ENCODE measurements around the gene RHOV.

RHOV gene

GRCh38 chr15:40843885-40844695, 29.9 kb downstream of the RHOV start, which contains the start of gene SPINT1:
Gene SPINT1 (plus strand): TSS chr15:40844048. CDS start chr15:40844555, 507 bp downstream.
- DNase-seq = no peak

- no peak for DNase-seq
Observed at GRCh38 chr15:40843261-40843884, 30.7 kb downstream of the RHOV start.

- DNase-seq = no peak
Observed at GRCh38 chr15:40841741-40842140, 32.3 kb downstream of the RHOV start.

GRCh38 chr15:40838756-40839155, 35.3 kb downstream of the RHOV start:
- DNase-seq = no peak

GRCh38 chr15:40836020-40836419, 38.0 kb downstream of the RHOV start:
- no peak for DNase-seq

GRCh38 chr15:40832903-40833302, 41.1 kb downstream of the RHOV start:
- no peak for DNase-seq

- DNase-seq = no peak
Observed at GRCh38 chr15:40831861-40832260, 42.2 kb downstream of the RHOV start.

- DNase-seq = no peak
Observed at GRCh38 chr15:40830884-40831283, 43.1 kb downstream of the RHOV start.

- no peak for DNase-seq
Observed at GRCh38 chr15:40829115-40829514, 44.9 kb downstream of the RHOV start.

- DNase-seq = no peak
Observed at GRCh38 chr15:40828447-40829036, 45.5 kb downstream of the RHOV start, which contains the start of gene PPP1R14D. Gene PPP1R14D (minus strand): TSS chr15:40828708. CDS start chr15:40828641, 67 bp downstream.

- DNase-seq = no peak
Observed at GRCh38 chr15:40826423-40827075, 47.5 kb downstream of the RHOV start.

- no peak for DNase-seq
Observed at GRCh38 chr15:40825661-40826422, 48.2 kb downstream of the RHOV start.

- DNase-seq = no peak
Observed at GRCh38 chr15:40823572-40824343, 50.3 kb downstream of the RHOV start.

Measured in fibroblast of skin of right quadriceps (primary cell).